KMS-11 (cell line): ENCODE data around the gene RIMS3.

Source experiments
- H2AFZ ChIP-seq: fragments of 200-600 bp; sonication (generic); 2 replicates; pipeline ENCODE4 v1.6.1; 2016; ENCODE audit warnings: antibody characterized with exemption, mixed run types, low read depth
- H3K27ac ChIP-seq: fragments of 200-600 bp; sonication (generic); 2 replicates; pipeline ENCODE4 v1.6.1; 2016; ENCODE audit warnings: mild to moderate bottlenecking, mixed run types
- H3K27me3 ChIP-seq: fragments of 200-600 bp; sonication (generic); 2 replicates; pipeline ENCODE4 v1.6.1; 2017; ENCODE audit warnings: mild to moderate bottlenecking, low read depth, mixed run types, moderate library complexity; ENCODE audit not compliant: insufficient read depth
- H3K36me3 ChIP-seq: fragments of 200-600 bp; sonication (generic); 2 replicates; pipeline ENCODE4 v1.6.1; 2017; ENCODE audit warnings: mild to moderate bottlenecking, mixed run types; ENCODE audit not compliant: insufficient read depth
- H3K4me1 ChIP-seq: fragments of 200-600 bp; sonication (generic); 2 replicates; pipeline ENCODE4 v1.6.1; 2016; ENCODE audit warnings: mild to moderate bottlenecking, low read depth, mixed run types; ENCODE audit not compliant: poor library complexity, severe bottlenecking
- H3K4me2 ChIP-seq: fragments of 200-600 bp; sonication (generic); 2 replicates; pipeline ENCODE4 v1.7.0; 2016; ENCODE audit warnings: mild to moderate bottlenecking, mixed run types
- H3K4me3 ChIP-seq: fragments of 200-600 bp; sonication (generic); IDR thresholded peaks from 2 replicates; pipeline ENCODE4 v1.6.1; 2017; ENCODE audit warnings: low read depth, low read length, mixed read lengths; ENCODE audit not compliant: insufficient read depth
- H3K79me2 ChIP-seq: fragments of 200-600 bp; sonication (generic); 2 replicates; pipeline ENCODE4 v1.6.1; 2016; ENCODE audit warnings: low read depth, mixed run types; ENCODE audit not compliant: insufficient read depth
- H3K9ac ChIP-seq: fragments of 200-600 bp; sonication (generic); 2 replicates; pipeline ENCODE4 v1.6.1; 2016; ENCODE audit warnings: mild to moderate bottlenecking, mixed run types
- H4K20me1 ChIP-seq: fragments of 200-600 bp; sonication (generic); 2 replicates; pipeline ENCODE4 v1.6.1; 2016; ENCODE audit warnings: mild to moderate bottlenecking, mixed run types; ENCODE audit not compliant: insufficient read depth
- TF ChIP-seq, protein P1 (sequence below): fragments of 200-600 bp; sonication (generic); conservative IDR thresholded peaks from 2 replicates; pipeline ENCODE4 v1.6.1; 2017; ENCODE audit warnings: low read depth, mild to moderate bottlenecking, antibody characterized with exemption, low read length, moderate library complexity, mixed read lengths

The RIMS3 gene

GRCh38 chr1:40621821-40622450 lies 43.5 kb downstream of the RIMS3 start:
- H3K4me2 ChIP-seq, result no peak overlapping the region
- H3K79me2 ChIP-seq, result no peaks in the 10 kb centered on the region
- H3K36me3 ChIP-seq, result no peaks in the 10 kb centered on the region
- H3K27ac ChIP-seq, result no peak overlapping the region
- H4K20me1 ChIP-seq, result no peaks in the 10 kb centered on the region
- no peak overlapping the region for H3K9ac ChIP-seq
- TF ChIP-seq, protein P1, sequence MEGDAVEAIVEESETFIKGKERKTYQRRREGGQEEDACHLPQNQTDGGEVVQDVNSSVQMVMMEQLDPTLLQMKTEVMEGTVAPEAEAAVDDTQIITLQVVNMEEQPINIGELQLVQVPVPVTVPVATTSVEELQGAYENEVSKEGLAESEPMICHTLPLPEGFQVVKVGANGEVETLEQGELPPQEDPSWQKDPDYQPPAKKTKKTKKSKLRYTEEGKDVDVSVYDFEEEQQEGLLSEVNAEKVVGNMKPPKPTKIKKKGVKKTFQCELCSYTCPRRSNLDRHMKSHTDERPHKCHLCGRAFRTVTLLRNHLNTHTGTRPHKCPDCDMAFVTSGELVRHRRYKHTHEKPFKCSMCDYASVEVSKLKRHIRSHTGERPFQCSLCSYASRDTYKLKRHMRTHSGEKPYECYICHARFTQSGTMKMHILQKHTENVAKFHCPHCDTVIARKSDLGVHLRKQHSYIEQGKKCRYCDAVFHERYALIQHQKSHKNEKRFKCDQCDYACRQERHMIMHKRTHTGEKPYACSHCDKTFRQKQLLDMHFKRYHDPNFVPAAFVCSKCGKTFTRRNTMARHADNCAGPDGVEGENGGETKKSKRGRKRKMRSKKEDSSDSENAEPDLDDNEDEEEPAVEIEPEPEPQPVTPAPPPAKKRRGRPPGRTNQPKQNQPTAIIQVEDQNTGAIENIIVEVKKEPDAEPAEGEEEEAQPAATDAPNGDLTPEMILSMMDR, result no peak
- H3K27me3 ChIP-seq, result no peaks in the 10 kb centered on the region
- peaks cover 2% of the 10 kb centered on the region for H3K4me1 ChIP-seq
- no peak overlapping the region for H2AFZ ChIP-seq
- no peak overlapping the region for H3K4me3 ChIP-seq

GRCh38 chr1:40620586-40621210 lies 44.8 kb downstream of the RIMS3 start:
- Histone ChIP-seq H3K36me3 (no peaks in the 10 kb centered on the region), H4K20me1 (no peaks in the 10 kb centered on the region), H3K27ac (no peak overlapping the region), H3K27me3 (no peaks in the 10 kb centered on the region), H2AFZ (no peak overlapping the region), H3K9ac (no peak overlapping the region), H3K79me2 (no peaks in the 10 kb centered on the region), H3K4me3 (no peak overlapping the region), H3K4me2 (no peak overlapping the region), H3K4me1 (no peaks in the 10 kb centered on the region)
- TF ChIP-seq, protein P1, result no peak

GRCh38 chr1:40620150-40620549 lies 45.3 kb downstream of the RIMS3 start:
- no peak overlapping the region for H3K9ac ChIP-seq
- no peaks in the 10 kb centered on the region for H4K20me1 ChIP-seq
- no peak overlapping the region for H3K27ac ChIP-seq
- TF ChIP-seq, protein P1, result no peak
- H3K4me1 ChIP-seq, result no peaks in the 10 kb centered on the region
- H3K4me3 ChIP-seq, result no peak overlapping the region
- no peak overlapping the region for H3K4me2 ChIP-seq
- no peaks in the 10 kb centered on the region for H3K27me3 ChIP-seq
- no peak overlapping the region for H2AFZ ChIP-seq
- no peaks in the 10 kb centered on the region for H3K36me3 ChIP-seq
- H3K79me2 ChIP-seq, result no peaks in the 10 kb centered on the region

DNA sequence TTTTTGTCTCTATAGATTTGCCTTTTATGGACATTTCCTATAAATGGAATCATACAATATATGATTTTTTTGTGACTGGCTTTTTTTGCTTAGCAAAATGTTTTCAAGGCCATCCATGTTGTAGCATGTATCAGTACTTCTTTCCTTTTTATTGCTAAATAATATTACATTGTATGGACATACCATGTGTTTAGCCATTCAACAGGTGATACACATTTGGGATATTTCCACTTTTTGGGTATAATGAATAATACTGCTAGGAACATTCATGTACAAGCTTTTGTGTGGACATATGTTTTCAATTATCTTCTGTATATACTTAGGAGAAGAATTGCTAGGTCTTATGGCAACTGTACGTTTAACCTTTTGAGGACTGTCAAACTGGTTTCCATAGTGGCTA lies 47.4 kb downstream of the RIMS3 start:
- no peaks in the 10 kb centered on the region for H4K20me1 ChIP-seq
- no peak overlapping the region for H2AFZ ChIP-seq
- H3K79me2 ChIP-seq, result no peaks in the 10 kb centered on the region
- H3K9ac ChIP-seq, result no peak overlapping the region
- H3K4me2 ChIP-seq, result no peak overlapping the region
- no peaks in the 10 kb centered on the region for H3K27me3 ChIP-seq
- TF ChIP-seq, protein P1, result no peak
- no peak overlapping the region for H3K27ac ChIP-seq
- H3K36me3 ChIP-seq, result no peaks in the 10 kb centered on the region
- H3K4me3 ChIP-seq, result no peak overlapping the region
- no peaks in the 10 kb centered on the region for H3K4me1 ChIP-seq
